Endothelial cell (in vitro differentiated cells): ENCODE data around the gene THSD4. TPM values are rescaled to one million over a fixed set of nuclear protein-coding genes. Genes with fewer than 3 reads are reported as not detected.

Experiments used
- DNase-seq: peaks from one replicate; pipeline ENCODE4 v3.0.0; 2021; ENCODE audit warnings: low spot score
- H3K27ac Mint-ChIP-seq: one replicate; pipeline ENCODE4 v1.8.0; 2021; ENCODE audit warnings: mixed read lengths, inconsistent platforms; ENCODE audit not compliant: unreplicated experiment
- H3K27me3 Mint-ChIP-seq: one replicate; pipeline ENCODE4 v1.8.0; 2021; ENCODE audit warnings: mild to moderate bottlenecking, moderate library complexity, mixed read lengths, inconsistent platforms; ENCODE audit not compliant: unreplicated experiment
- H3K36me3 Mint-ChIP-seq: one replicate; pipeline ENCODE4 v1.8.0; 2021; ENCODE audit warnings: mild to moderate bottlenecking, low read depth, mixed read lengths, inconsistent platforms; ENCODE audit not compliant: unreplicated experiment
- H3K4me1 Mint-ChIP-seq: one replicate; pipeline ENCODE4 v1.8.0; 2021; ENCODE audit warnings: mild to moderate bottlenecking, mixed read lengths, inconsistent platforms; ENCODE audit not compliant: unreplicated experiment
- H3K4me3 Mint-ChIP-seq: one replicate; pipeline ENCODE4 v1.8.0; 2021; ENCODE audit warnings: mild to moderate bottlenecking, mixed read lengths, inconsistent platforms; ENCODE audit not compliant: unreplicated experiment
- H3K9me3 Mint-ChIP-seq: one replicate; pipeline ENCODE4 v1.8.0; 2021; ENCODE audit warnings: mixed read lengths, inconsistent platforms; ENCODE audit not compliant: unreplicated experiment
- CTCF ChIP-seq: fragments of 200-600 bp; sonication (generic); IDR thresholded peaks from one replicate; pipeline ENCODE4 v1.5.0; 2021; ENCODE audit warnings: antibody characterized with exemption; ENCODE audit not compliant: unreplicated experiment
- total RNA-seq: library from RNA; stranded (reverse); fragmentation: NEBNext Ultra II Directional; extraction: Animal tissue kit (Norgen Biotek cat#: 25700); gene quantifications from one replicate; pipeline ENCODE4 v1.2.1, GENCODE V29; 2021; ENCODE audit not compliant: unreplicated experiment

Gene THSD4
- total RNA-seq, 1 donor from 2014 or later, result 0.92 TPM

GRCh38 chr15:71691081-71691457, 575.8 kb downstream of the THSD4 start:
- peaks cover 8% of the 10 kb centered on the region for H3K9me3 Mint-ChIP-seq
- TF ChIP-seq CTCF, result no peak
- DNase-seq, result no peak
- no peak overlapping the region for H3K27ac Mint-ChIP-seq
- peaks cover 7% of the 10 kb centered on the region for H3K4me1 Mint-ChIP-seq
- H3K4me3 Mint-ChIP-seq, result no peak overlapping the region
- no peaks in the 10 kb centered on the region for H3K36me3 Mint-ChIP-seq
- H3K27me3 Mint-ChIP-seq, result peaks cover 1% of the 10 kb centered on the region

GRCh38 chr15:71691458-71692417, 576.5 kb downstream of the THSD4 start:
- H3K27ac Mint-ChIP-seq, result no peak overlapping the region
- H3K36me3 Mint-ChIP-seq, result no peaks in the 10 kb centered on the region
- no peak for TF ChIP-seq CTCF
- H3K4me1 Mint-ChIP-seq, result peaks cover 10% of the 10 kb centered on the region
- no peak for DNase-seq
- peaks cover 8% of the 10 kb centered on the region for H3K9me3 Mint-ChIP-seq
- peaks cover 3% of the 10 kb centered on the region for H3K27me3 Mint-ChIP-seq
- H3K4me3 Mint-ChIP-seq, result no peak overlapping the region

GRCh38 chr15:71697236-71697635, 582.0 kb downstream of the THSD4 start:
- no peak overlapping the region for H3K4me3 Mint-ChIP-seq
- TF ChIP-seq CTCF, result no peak
- no peak overlapping the region for H3K27ac Mint-ChIP-seq
- H3K36me3 Mint-ChIP-seq, result no peaks in the 10 kb centered on the region
- H3K9me3 Mint-ChIP-seq, result no peaks in the 10 kb centered on the region
- peaks cover 11% of the 10 kb centered on the region for H3K4me1 Mint-ChIP-seq
- peaks cover 3% of the 10 kb centered on the region for H3K27me3 Mint-ChIP-seq
- DNase-seq, result no peak

- Mint-ChIP-seq H3K27ac (no peak overlapping the region), H3K9me3 (no peaks in the 10 kb centered on the region)
Measured at GRCh38 chr15:71698030-71698429, 582.8 kb downstream of the THSD4 start.

More at GRCh38 chr15:71698030-71698429, 582.8 kb downstream of the THSD4 start:
- Mint-ChIP-seq H3K27me3 (peaks cover 3% of the 10 kb centered on the region), H3K4me3 (no peak overlapping the region), H3K36me3 (no peaks in the 10 kb centered on the region), H3K4me1 (peaks cover 5% of the 10 kb centered on the region)
- DNase-seq, result no peak
- TF ChIP-seq CTCF, result no peak
